Activated CD4-positive, alpha-beta T cell treated with anti-CD3 and anti-CD28 coated beads for 1 hour (primary cell): ENCODE measurements around the gene SWT1.
"Not testable (repeated sequence)": the region's sequence is repeated elsewhere in the genome, so short reads cannot be mapped to it uniquely, and the experiment has no call there.

Experiments
- DNase-seq: peaks from one replicate; pipeline ENCODE4 v3.0.0-alpha.2; 2020

SWT1 gene

DNA sequence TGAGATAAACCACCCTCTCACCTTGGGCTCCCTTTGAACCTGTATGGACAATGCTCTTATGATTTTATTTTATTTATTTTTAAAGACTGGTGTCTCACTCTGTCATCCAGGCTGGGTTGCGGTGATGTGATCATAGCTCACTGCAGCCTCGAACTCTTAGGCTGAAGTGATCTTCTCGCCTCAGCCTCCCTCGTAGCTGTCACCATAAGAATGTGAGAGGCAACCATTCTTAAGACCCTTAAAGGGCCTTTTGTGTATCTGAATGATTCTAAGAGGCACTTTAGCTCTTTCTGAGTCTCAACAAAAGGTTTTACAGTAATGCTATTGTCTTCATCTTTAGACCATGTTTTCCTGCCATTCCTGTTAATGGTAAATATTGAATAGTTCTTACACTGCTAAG, 93.1 kb downstream of the SWT1 start:
- DNase-seq: no peak

- not testable (repeated sequence) for DNase-seq
Observed at GRCh38 chr1:185251928-185252327, 95.0 kb downstream of the SWT1 start.

GRCh38 chr1:185252404-185252803, 95.4 kb downstream of the SWT1 start:
- DNase-seq: not testable (repeated sequence)

GRCh38 chr1:185255595-185255994, 98.6 kb downstream of the SWT1 start:
- DNase-seq: not testable (repeated sequence)

DNA sequence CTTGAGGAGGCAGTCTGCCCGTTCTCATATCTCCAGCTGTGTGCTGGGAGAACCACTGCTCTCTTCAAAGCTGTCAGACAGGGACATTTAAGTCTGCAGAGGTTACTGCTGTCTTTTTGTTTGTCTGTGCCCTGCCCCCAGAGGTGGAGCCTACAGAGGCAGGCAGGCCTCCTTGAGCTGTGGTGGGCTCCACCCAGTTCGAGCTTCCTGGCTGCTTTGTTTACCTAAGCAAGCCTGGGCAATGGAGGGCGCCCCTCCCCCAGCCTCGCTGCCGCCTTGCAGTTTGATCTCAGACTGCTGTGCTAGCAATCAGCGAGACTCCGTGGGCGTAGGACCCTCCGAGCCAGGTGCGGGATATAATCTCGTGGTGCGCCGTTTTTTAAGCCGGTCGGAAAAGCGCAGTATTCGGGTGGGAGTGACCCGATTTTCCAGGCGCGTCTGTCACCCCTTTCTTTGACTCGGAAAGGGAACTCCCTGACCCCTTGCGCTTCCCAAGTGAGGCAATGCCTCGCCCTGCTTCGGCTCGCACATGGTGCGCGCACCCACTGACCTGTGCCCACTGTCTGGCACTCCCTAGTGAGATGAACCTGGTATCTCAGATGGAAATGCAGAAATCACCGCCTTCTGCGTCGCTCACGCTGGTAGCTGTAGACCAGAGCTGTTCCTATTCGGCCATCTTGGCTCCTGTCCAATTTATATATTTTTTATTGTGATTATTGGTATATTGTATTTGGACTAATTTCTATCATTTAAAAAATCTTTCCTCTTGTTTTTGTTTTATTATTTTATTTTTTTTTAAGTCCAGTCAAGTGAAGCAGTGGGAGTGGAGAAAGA, 100.4 kb downstream of the SWT1 start:
- DNase-seq: not testable (repeated sequence)

- no peak for DNase-seq
Observed at GRCh38 chr1:185257950-185258208, 100.9 kb downstream of the SWT1 start.

DNA sequence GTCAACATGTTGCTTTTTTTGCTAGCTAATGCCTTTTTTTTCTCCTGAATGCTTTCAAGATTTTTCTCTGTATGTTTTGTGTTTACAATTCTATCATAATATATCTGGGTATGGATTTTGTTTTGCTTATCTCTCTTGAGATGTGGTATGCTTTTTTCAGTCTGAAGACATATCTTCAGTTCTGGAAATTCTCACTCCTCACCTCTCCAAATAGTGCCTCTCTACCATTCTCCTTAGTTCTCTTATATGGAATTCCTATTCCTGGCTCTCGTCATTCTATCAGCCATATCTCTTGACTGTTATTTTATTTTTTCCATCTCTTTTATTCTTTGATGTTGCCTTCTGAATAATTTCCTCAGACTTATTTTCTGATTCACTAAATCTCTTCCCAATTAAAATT, 101.7 kb downstream of the SWT1 start:
- no peak for DNase-seq

DNA sequence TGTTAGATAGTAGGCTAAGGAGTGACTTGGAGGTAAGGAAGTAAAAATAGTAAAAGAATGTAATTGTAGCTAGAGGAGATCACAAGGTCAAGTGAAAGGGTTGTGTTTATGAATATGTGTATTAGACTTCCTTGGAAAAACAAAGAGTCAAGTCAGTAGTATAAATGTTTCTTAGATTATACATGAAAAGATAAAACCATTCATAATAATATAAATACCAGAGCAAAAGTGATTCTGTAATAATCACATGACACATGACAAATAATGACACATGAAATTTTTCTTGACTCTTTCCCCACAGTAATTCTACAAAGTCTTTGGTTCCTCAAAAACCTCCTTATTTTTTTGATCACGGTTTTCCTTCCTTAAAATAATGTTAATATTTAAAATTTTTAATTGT, 103.6 kb downstream of the SWT1 start:
- DNase-seq: no peak

GRCh38 chr1:185262151-185262550, 105.2 kb downstream of the SWT1 start:
- DNase-seq: no peak

DNA sequence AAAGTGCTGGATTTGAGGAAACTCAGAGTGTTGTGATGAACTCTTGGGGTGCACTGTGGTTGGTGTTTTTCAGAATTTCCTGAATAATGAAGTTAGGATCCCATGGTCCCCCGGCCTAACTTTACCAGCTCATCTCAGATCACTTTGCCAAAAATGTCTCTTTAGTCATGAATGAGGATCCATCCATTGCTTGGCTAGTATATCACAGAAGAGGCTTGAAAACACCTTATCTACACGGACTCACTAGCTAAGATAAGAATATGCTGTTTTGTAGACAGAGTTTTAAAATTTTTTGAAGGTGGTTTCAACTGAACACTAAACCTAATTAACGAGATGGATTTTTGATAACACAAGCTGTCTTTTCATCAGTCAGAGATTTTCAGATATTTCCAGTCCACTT, 106.3 kb downstream of the SWT1 start:
- DNase-seq: no peak

- DNase-seq: no peak
Observed at GRCh38 chr1:185263780-185264179, 106.8 kb downstream of the SWT1 start.

DNA sequence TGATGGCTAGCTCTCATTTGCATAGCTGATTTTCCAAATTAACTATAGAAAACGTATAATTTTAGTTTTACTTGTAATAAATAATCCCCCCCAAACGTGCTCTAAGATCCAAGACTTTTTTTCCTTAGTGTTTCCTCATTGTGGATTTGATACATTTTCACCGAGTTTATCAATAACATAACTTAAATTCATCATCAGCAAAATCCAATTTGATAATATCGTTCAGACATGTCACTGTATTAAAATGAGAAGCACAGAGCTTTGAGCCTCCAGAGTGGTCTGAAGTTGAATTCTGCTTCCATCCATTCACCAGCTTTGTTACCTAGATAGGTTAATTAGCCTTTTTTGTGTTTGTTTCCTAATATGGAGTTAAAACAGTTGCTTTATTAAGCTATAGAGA, 108.3 kb downstream of the SWT1 start:
- DNase-seq: no peak

GRCh38 chr1:185267301-185267700, 110.3 kb downstream of the SWT1 start:
- DNase-seq: no peak

- DNase-seq: no peak
Observed at GRCh38 chr1:185267701-185268100, 110.7 kb downstream of the SWT1 start.

- DNase-seq: no peak
Observed at GRCh38 chr1:185268352-185268751, 111.4 kb downstream of the SWT1 start.

GRCh38 chr1:185271921-185272320, 115.0 kb downstream of the SWT1 start:
- DNase-seq: no peak

- DNase-seq: no peak
Observed at GRCh38 chr1:185279571-185279970, 122.6 kb downstream of the SWT1 start.

DNA sequence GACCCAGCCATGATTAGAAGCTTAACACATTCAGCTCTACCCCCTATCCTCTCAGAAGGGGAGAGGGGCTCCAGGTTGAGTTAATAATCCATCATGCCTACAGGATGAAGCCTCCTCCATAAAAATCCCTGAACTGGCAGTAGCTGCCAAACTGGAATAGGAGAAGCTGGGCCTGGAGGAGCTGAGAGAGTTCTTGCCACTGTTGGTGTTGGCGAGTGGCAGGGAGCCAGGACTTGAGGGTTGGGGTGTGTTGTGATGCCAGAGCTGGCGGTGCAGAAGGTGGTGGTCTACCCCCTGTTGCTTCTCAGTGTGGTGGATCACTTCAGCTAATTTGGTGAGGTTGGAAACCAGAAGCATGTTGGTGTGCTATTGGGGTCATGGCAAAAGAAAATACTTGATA, 123.6 kb downstream of the SWT1 start:
- no peak for DNase-seq

- DNase-seq: no peak
Observed at GRCh38 chr1:185281245-185281644, 124.3 kb downstream of the SWT1 start.

DNA sequence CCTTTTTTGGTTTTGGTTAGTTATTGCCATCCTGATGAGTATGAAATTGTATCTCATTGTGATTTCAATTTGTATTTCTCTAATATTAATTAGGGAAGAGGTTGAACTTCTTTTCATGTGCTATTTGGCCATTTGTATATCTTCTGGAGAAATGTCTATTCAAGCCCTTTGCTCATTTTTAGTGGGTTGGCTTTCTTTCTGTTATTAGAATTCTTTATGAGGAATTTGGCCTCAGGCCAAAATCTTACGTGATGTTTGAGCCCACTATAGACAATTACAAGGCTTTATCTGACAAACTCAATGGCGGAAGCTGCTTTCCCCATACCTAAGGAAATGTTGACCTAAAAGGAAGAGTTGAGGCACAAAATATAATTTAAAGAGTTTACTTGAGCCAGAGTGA, 127.1 kb downstream of the SWT1 start:
- DNase-seq: no peak

DNA sequence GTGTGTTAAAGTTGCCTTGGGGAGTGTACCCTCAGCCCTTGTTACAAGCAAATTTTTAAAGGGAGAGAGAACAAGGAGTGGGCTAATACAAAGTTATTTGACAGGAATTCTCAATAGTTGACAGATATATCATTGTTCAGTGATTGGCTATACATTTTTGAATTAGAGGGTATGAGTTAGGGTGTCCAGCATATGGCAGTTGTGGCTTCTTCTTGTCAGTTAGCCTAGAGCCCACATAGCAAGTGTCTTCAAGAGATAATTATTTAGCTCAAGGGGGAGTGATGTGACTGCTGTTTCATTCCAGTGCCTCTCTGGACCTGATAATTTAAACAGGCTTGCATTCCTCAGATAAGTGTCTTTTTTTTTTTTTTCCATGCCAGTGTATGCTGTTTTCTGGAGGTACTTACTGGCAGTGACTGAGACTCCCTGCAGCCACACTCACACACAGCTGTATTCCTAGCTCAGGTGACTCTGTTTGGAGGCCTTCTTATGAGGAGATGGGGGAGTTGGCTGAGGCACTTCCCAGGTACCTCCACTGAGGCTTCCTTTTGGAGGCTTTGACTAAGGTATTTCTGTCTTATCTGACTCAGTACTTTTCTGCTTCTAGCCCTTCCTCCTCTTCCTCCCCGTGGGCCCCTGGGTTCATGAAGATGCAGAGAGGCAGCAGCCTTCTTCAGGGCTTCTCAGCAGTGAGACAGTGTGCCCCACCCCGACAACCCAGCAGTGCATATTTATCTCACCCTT, 127.7 kb downstream of the SWT1 start:
- no peak for DNase-seq

GRCh38 chr1:185287451-185287850, 130.5 kb downstream of the SWT1 start:
- DNase-seq: no peak

DNA sequence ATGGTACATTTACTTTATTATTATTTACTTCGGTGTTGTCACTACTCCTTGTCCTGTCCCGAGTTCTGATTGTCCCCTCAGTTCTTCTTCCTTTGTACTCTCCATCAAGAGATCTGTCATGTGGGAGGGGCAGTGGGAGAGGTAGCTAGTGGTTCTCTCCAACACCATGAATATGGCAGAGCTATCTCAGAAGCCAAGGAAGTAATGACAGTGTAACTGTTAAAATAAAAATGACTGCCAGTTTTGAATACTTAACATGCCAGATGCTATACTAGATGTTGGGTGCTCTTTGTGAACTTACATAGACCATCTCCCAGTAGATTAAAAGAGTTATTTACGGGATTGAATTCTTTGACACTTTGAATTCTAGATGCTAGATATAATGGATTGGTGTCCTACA, 131.5 kb downstream of the SWT1 start:
- DNase-seq: no peak

GRCh38 chr1:185289880-185290279, 132.9 kb downstream of the SWT1 start:
- no peak for DNase-seq

DNA sequence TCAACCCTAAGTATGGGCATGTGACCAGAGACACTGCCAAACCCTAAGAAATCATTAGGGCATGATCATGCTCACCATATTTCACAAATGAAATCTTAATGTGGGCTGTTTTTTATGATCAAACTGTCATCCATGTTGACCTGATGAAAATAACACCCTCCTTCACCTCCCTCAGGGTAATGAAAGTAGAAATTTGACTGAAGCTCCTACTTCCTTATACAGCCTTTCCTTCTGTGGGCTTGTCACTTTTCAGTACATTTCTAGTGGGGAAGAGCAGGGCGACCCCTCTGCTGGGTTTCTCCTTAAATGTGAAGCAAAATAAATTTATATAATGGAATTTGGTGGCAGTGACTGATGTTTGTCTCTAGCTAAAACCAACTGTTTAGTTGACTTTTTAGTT, 134.2 kb downstream of the SWT1 start:
- no peak for DNase-seq
